NCI-H69 (cell line): ENCODE data around the gene ACTR3C.
A peak's percentile ranks its signal among the peaks of the same experiment; 100 is the strongest.

Experiments used
- DNase-seq: peaks from one replicate; lab custom pipeline; 2025; lab: John Stamatoyannopoulos, UW

Gene ACTR3C

GRCh38 chr7:150322833-150323681 is at the start of gene ACTR3C, which contains the start of gene LRRC61:
Gene ACTR3C (minus strand): TSS chr7:150323545. CDS start chr7:150295296, 28,249 bp downstream.
Gene LRRC61 (plus strand): TSS chr7:150323355. CDS start chr7:150336862, 13,507 bp downstream.
- peak; percentile 97 for DNase-seq

- no peak for DNase-seq
These were observed 49.1 kb upstream of the ACTR3C start for GRCh38 chr7:150372271-150373048.

DNA sequence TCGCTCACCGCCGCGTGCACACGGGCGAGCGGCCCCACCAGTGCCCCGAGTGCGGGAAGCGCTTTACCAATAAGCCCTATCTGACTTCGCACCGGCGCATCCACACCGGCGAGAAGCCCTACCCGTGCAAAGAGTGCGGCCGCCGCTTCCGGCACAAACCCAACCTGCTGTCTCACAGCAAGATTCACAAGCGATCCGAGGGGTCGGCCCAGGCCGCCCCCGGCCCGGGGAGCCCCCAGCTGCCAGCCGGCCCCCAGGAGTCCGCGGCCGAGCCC is 48.6 kb upstream of the ACTR3C start:
- DNase-seq = no peak

DNA sequence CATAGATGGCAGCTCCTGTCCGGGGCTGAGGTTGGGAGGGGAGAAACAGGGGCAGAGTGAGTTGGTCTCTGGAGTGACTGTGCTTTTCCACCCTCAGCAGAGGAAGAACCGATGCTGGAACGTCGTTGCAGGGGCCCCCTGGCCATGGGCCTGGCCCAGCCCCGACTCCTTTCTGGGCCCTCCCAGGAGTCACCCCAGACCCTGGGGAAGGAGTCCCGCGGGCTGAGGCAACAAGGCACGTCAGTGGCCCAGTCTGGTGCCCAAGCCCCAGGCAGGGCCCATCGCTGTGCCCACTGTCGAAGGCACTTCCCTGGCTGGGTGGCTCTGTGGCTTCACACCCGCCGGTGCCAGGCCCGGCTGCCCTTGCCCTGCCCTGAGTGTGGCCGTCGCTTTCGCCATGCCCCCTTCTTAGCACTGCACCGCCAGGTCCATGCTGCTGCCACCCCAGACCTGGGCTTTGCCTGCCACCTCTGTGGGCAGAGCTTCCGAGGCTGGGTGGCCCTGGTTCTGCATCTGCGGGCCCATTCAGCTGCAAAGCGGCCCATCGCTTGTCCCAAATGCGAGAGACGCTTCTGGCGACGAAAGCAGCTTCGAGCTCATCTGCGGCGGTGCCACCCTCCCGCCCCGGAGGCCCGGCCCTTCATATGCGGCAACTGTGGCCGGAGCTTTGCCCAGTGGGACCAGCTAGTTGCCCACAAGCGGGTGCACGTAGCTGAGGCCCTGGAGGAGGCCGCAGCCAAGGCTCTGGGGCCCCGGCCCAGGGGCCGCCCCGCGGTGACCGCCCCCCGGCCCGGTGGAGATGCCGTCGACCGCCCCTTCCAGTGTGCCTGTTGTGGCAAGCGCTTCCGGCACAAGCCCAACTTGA is 48.0 kb upstream of the ACTR3C start:
- DNase-seq = no peak

DNA sequence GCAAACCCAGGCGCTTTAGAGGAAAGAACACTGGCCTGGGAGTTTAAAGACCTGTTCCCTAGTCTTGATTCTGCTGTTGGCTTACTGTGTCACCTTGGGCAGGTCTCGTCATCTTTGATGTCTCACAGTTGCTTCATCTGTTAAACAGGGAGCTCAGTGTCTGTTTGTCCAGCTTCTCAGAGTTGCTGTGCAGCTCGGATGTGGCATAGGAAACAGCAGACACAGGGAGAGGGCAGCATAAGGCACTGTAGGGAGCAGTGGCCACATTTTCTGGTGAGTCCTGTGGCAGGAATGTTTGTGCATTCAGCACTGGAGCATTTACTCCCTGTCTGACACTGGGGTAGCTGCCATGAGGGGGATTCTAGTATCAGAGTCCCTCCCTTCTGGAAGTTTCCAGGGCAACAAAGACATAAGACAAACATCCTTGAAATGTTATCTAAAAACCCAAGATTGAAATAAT is 47.3 kb upstream of the ACTR3C start:
- no peak for DNase-seq

GRCh38 chr7:150369748-150370501 is 46.6 kb upstream of the ACTR3C start:
- no peak for DNase-seq

DNA sequence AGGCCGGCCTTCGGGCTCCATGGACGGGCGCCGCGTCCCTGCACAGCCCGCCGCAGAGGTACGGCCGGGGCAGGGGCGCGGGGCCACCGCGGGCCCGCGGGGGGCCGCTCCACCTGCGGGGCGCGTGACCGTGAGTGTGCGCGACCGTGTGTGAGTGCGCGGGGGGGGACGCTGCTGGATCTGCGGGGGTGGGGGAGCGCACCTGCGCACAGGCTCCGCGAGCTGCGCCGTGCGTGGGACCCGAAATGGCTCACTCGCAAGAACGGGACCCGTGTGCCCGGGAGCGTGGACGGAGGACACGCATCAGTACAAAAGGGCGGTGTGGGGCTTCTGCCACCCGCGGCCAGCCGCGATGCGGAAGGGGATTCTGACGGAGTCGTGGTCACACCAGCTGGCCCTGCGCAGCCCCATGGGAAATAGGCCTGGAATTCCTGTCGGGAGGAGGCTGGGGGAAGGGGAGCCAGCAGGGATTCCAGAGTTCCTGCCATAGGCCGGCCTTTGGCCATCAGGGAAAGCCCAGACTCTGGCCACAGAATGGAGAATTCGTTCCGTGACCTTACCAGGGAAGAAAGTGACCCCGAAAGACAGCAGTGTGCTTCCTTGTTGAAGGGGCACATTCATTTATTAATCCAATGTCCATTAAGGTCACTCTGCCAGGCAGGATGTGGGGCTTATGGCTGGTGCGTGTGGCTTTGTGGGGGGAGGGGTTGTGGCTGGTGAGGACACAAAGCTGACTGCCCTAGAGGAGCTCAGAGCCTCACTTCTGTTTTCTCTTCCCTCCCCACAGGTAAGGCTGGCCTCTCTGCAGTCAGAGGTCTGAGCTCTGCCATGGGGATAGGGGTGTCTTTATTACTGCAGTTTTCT is 45.8 kb upstream of the ACTR3C start:
- DNase-seq = peak; percentile 85

GRCh38 chr7:150368096-150368883 is 44.9 kb upstream of the ACTR3C start, which contains the start of gene REPIN1:
Gene REPIN1 (plus strand): TSS chr7:150368822. CDS start chr7:150369712, 890 bp downstream.
- peak; percentile 98 for DNase-seq

DNA sequence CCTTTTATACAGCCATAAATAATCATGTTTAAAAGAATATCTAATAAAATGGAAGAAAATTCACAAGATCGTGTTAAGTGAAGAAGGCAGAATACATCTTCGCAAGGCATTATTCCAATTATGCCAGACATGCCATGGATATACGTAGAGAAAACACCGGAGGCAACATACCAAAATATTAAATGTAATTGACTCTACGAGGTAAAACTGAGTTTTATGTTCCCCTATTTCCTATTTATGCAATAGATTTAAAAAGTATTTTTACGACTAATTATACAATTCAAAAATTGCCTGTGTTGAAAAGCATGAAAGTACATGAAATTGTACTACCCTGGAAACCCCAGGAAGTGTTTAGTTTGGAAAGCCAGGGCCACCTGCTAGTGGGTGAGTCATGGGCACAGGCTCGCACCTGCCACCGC is 44.3 kb upstream of the ACTR3C start:
- no peak for DNase-seq

- DNase-seq = no peak
These were observed 42.5 kb upstream of the ACTR3C start for GRCh38 chr7:150365673-150366398.

GRCh38 chr7:150365194-150365593 is 41.8 kb upstream of the ACTR3C start:
- no peak for DNase-seq

DNA sequence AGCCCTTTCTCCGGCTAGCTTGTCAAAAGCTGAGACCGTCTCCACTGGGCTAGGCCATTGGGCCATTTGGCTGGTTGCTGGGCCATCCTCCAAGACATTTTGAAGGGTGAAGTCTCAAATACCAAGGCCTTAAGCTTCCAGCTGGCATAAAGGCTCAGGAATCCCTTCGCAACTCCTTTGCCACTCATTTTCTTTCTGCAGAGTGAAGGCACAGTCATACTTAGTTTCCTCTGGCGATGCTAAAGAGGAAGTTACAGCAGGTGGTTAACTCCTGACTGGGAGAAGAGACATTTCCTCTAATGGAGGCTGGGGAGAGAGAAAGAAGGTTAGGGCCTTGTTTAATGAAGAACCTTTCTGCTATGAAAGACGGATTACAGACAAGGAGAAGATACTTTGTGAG is 40.5 kb upstream of the ACTR3C start:
- DNase-seq = peak; percentile 50

- DNase-seq = peak; percentile 72
These were observed 40.0 kb upstream of the ACTR3C start for GRCh38 chr7:150363370-150363769.

DNA sequence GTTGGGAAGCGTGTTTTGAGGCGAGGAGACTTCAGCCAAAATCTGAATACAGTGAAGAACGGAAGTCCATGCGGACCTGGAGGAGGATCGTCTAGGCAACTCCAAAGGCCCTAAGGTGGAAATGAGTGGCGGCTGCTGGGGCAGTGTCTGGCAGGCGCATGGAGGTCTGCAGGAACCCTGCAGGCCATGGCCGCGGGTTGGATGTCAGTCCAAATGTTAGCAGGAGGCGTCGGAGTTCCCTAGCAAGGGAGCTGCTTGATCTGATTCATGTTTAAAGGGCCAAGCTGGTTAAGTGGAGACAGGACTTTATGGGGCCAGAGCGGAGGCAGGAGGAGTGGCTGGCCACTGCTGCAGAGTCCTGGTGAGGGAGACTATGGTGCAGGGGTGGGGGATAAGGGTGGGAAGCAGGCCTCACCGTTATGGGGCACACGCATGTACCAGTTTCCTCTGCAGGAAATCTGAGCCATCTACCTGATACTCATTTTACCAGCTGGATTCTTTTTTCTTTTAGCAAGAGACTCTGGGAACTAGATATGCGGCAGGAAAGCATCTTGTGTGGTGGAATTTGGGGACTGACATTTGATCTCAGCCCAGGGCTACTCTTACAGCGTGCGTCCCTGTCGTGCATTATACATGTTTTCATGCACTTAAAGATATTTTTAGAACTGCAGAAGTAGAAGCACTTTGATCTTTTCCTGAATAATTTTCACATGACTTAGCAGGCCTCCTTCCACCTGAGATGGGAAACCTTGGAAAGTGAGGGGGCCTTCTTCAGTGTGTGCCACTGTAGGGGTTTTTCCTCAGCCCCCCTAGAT is 38.7 kb upstream of the ACTR3C start:
- no peak for DNase-seq

- no peak for DNase-seq
These were observed 38.1 kb upstream of the ACTR3C start for GRCh38 chr7:150361402-150361801.

DNA sequence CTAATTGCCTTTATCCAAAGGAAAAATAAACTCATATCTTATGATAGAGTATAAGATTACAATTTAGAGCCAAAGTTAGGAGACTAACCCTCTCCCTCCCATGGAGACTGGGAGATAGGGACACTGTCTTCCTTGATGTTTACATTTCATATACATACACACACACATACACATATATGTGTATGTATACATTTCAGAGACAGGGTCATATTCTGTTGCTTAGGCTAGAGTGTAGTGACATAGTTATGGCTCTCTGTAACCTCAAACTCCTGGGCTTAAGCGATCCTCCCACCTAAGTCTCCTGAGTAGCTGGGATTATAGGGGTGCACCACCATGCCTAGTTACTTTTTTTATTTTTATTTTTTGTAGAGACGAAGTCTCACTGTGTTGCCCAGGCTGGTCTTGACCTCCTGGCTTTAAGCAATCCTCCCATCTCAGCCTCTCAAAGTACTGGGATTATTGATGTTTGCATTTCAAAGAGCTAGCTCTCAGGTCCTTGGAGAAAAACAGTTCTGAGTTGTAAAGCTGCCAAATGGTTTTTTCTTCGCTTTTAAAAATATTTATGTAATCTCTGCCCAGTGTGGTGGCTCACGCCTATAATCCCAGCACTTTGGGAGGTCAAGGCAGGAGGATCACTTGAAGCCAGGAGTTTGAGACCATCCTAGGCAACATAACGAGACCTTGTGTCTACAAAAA is 37.2 kb upstream of the ACTR3C start:
- DNase-seq = no peak

- DNase-seq = peak; percentile 29
These were observed 36.4 kb upstream of the ACTR3C start for GRCh38 chr7:150359622-150360362.
